Measurements from ENCODE around the gene DAG1.

The DAG1 gene

GRCh38 chr3:49533786-49534519 lies 63.9 kb downstream of the DAG1 start:
- H3K27me3 ChIP-seq (ENCODE audit: control insufficient read depth in 1 of 2, insufficient read depth in 2 of 2, low read length in 2 of 2), result no peaks in the 10 kb centered on the region
- H3K27ac ChIP-seq (ENCODE audit: low read length), result peak overlapping the region; percentile 18
- H3K36me3 ChIP-seq (ENCODE audit: control insufficient read depth in 2 of 2, insufficient read depth in 2 of 2, low read length in 2 of 2), result peaks cover 27 to 31% of the 10 kb centered on the region in 2 donors
- no peak overlapping the region for H3K9ac ChIP-seq (ENCODE audit: low read length in 2 of 2)
- peaks cover 7% of the 10 kb centered on the region for H3K4me1 ChIP-seq (ENCODE audit: control insufficient read depth, insufficient read depth, low read length)
- H3K4me3 ChIP-seq (ENCODE audit: low read length in 2 of 2), result no peak overlapping the region
- no peaks in the 10 kb centered on the region for H3K9me3 ChIP-seq (ENCODE audit: control insufficient read depth in 2 of 2, low read length in 2 of 2)

- H3K27ac ChIP-seq (ENCODE audit: low read length), result no peak overlapping the region
- no peak overlapping the region for H3K9ac ChIP-seq (ENCODE audit: low read length in 2 of 2)
These were observed 64.7 kb downstream of the DAG1 start for GRCh38 chr3:49534581-49535441.

GRCh38 chr3:49535971-49536874 lies 66.2 kb downstream of the DAG1 start:
- H3K4me3 ChIP-seq (ENCODE audit: low read length in 2 of 2), result no peak overlapping the region
- H3K27ac ChIP-seq (ENCODE audit: low read length), result peak overlapping the region; percentile 24
- H3K36me3 ChIP-seq (ENCODE audit: control insufficient read depth in 2 of 2, insufficient read depth in 2 of 2, low read length in 2 of 2), result peaks cover 17 to 20% of the 10 kb centered on the region in 2 donors
- peaks cover 19% of the 10 kb centered on the region for H3K4me1 ChIP-seq (ENCODE audit: control insufficient read depth, insufficient read depth, low read length)
- no peaks in the 10 kb centered on the region for H3K27me3 ChIP-seq (ENCODE audit: control insufficient read depth in 1 of 2, insufficient read depth in 2 of 2, low read length in 2 of 2)
- peak overlapping the region in 1 of 2 donors; percentile 42 for H3K9ac ChIP-seq (ENCODE audit: low read length in 2 of 2)
- no peaks in the 10 kb centered on the region for H3K9me3 ChIP-seq (ENCODE audit: control insufficient read depth in 2 of 2, low read length in 2 of 2)

More at GRCh38 chr3:49534581-49535441, 64.7 kb downstream of the DAG1 start:
- no peaks in the 10 kb centered on the region for H3K27me3 ChIP-seq (ENCODE audit: control insufficient read depth in 1 of 2, insufficient read depth in 2 of 2, low read length in 2 of 2)
- peaks cover 12% of the 10 kb centered on the region for H3K4me1 ChIP-seq (ENCODE audit: control insufficient read depth, insufficient read depth, low read length)
- no peak overlapping the region for H3K4me3 ChIP-seq (ENCODE audit: low read length in 2 of 2)
- H3K36me3 ChIP-seq (ENCODE audit: control insufficient read depth in 2 of 2, insufficient read depth in 2 of 2, low read length in 2 of 2), result peaks cover 27 to 31% of the 10 kb centered on the region in 2 donors
- no peaks in the 10 kb centered on the region for H3K9me3 ChIP-seq (ENCODE audit: control insufficient read depth in 2 of 2, low read length in 2 of 2)

- Histone ChIP-seq H3K9ac (ENCODE audit: low read length in 2 of 2) (no peak overlapping the region), H3K9me3 (ENCODE audit: control insufficient read depth in 2 of 2, low read length in 2 of 2) (no peaks in the 10 kb centered on the region), H3K27ac (ENCODE audit: low read length) (no peak overlapping the region), H3K36me3 (ENCODE audit: control insufficient read depth in 2 of 2, insufficient read depth in 2 of 2, low read length in 2 of 2) (peaks cover 9 to 12% of the 10 kb centered on the region in 2 donors), H3K4me3 (ENCODE audit: low read length in 2 of 2) (no peak overlapping the region), H3K4me1 (ENCODE audit: control insufficient read depth, insufficient read depth, low read length) (peaks cover 19% of the 10 kb centered on the region), H3K27me3 (ENCODE audit: control insufficient read depth in 1 of 2, insufficient read depth in 2 of 2, low read length in 2 of 2) (no peaks in the 10 kb centered on the region)
These were observed 66.9 kb downstream of the DAG1 start for GRCh38 chr3:49536875-49537533.

- Histone ChIP-seq H3K9ac (ENCODE audit: low read length in 2 of 2) (peak overlapping the region; percentile 80 to 81), H3K36me3 (ENCODE audit: control insufficient read depth in 2 of 2, insufficient read depth in 2 of 2, low read length in 2 of 2) (no peaks in the 10 kb centered on the region), H3K27me3 (ENCODE audit: control insufficient read depth in 1 of 2, insufficient read depth in 2 of 2, low read length in 2 of 2) (no peaks in the 10 kb centered on the region)
These were observed 69.8 kb downstream of the DAG1 start for GRCh38 chr3:49539659-49540560.

GRCh38 chr3:49552087-49552486 lies 82.0 kb downstream of the DAG1 start:
- Histone ChIP-seq H3K4me1 (ENCODE audit: control insufficient read depth, insufficient read depth, low read length) (peaks cover 19% of the 10 kb centered on the region), H3K36me3 (ENCODE audit: control insufficient read depth in 2 of 2, insufficient read depth in 2 of 2, low read length in 2 of 2) (no peaks in the 10 kb centered on the region), H3K27me3 (ENCODE audit: control insufficient read depth in 1 of 2, insufficient read depth in 2 of 2, low read length in 2 of 2) (peaks cover 0 to 9% of the 10 kb centered on the region in 2 donors), H3K4me3 (ENCODE audit: low read length in 2 of 2) (no peak overlapping the region), H3K9ac (ENCODE audit: low read length in 2 of 2) (no peak overlapping the region), H3K9me3 (ENCODE audit: control insufficient read depth in 2 of 2, low read length in 2 of 2) (no peaks in the 10 kb centered on the region), H3K27ac (ENCODE audit: low read length) (no peak overlapping the region)

More at GRCh38 chr3:49539659-49540560, 69.8 kb downstream of the DAG1 start:
- H3K4me3 ChIP-seq (ENCODE audit: low read length in 2 of 2), result peak overlapping the region; percentile 79 to 91
- peak overlapping the region; percentile 79 for H3K27ac ChIP-seq (ENCODE audit: low read length)
- H3K9me3 ChIP-seq (ENCODE audit: control insufficient read depth in 2 of 2, low read length in 2 of 2), result no peaks in the 10 kb centered on the region
- peaks cover 19% of the 10 kb centered on the region for H3K4me1 ChIP-seq (ENCODE audit: control insufficient read depth, insufficient read depth, low read length)

GRCh38 chr3:49553324-49553691 lies 83.2 kb downstream of the DAG1 start:
- Histone ChIP-seq H3K27me3 (ENCODE audit: control insufficient read depth in 1 of 2, insufficient read depth in 2 of 2, low read length in 2 of 2) (peaks cover 0 to under 1% of the 10 kb centered on the region in 2 donors), H3K4me1 (ENCODE audit: control insufficient read depth, insufficient read depth, low read length) (peaks cover 19% of the 10 kb centered on the region), H3K4me3 (ENCODE audit: low read length in 2 of 2) (peak overlapping the region; percentile 81 to 87), H3K36me3 (ENCODE audit: control insufficient read depth in 2 of 2, insufficient read depth in 2 of 2, low read length in 2 of 2) (no peaks in the 10 kb centered on the region), H3K27ac (ENCODE audit: low read length) (no peak overlapping the region), H3K9me3 (ENCODE audit: control insufficient read depth in 2 of 2, low read length in 2 of 2) (no peaks in the 10 kb centered on the region), H3K9ac (ENCODE audit: low read length in 2 of 2) (peak overlapping the region; percentile 73 to 80)

- peaks cover 19% of the 10 kb centered on the region for H3K4me1 ChIP-seq (ENCODE audit: control insufficient read depth, insufficient read depth, low read length)
- H3K36me3 ChIP-seq (ENCODE audit: control insufficient read depth in 2 of 2, insufficient read depth in 2 of 2, low read length in 2 of 2), result no peaks in the 10 kb centered on the region
- H3K27ac ChIP-seq (ENCODE audit: low read length), result peak within 1 kb of the TSS; percentile 66
- no peaks in the 10 kb centered on the region for H3K9me3 ChIP-seq (ENCODE audit: control insufficient read depth in 2 of 2, low read length in 2 of 2)
- H3K4me3 ChIP-seq (ENCODE audit: low read length in 2 of 2), result peak within 1 kb of the TSS; percentile 81 to 87
- H3K27me3 ChIP-seq (ENCODE audit: control insufficient read depth in 1 of 2, insufficient read depth in 2 of 2, low read length in 2 of 2), result no peaks in the 10 kb centered on the region
- peak within 1 kb of the TSS; percentile 73 to 80 for H3K9ac ChIP-seq (ENCODE audit: low read length in 2 of 2)
These were observed 83.9 kb downstream of the DAG1 start, which contains the start of gene BSN for GRCh38 chr3:49553692-49554632. Gene BSN, plus strand, starts transcription at chr3:49554477. Its CDS starts 126 bp downstream, at chr3:49554603.
